ENCODE measurements around the gene FFAR3.

Gene FFAR3

GRCh38 chr19:35331551-35332214 lies 26.6 kb upstream of the FFAR3 start:
- no peak for DNase-seq

GRCh38 chr19:35332817-35333216 lies 25.4 kb upstream of the FFAR3 start:
- no peak for DNase-seq

- DNase-seq: no peak
Observed at GRCh38 chr19:35334144-35334753, 24.0 kb upstream of the FFAR3 start.

- no peak for DNase-seq
Observed at GRCh38 chr19:35336166-35336955, 21.9 kb upstream of the FFAR3 start.

GRCh38 chr19:35337097-35337983 lies 20.9 kb upstream of the FFAR3 start:
- no peak for DNase-seq

GRCh38 chr19:35337984-35338296 lies 20.3 kb upstream of the FFAR3 start:
- DNase-seq: no peak

GRCh38 chr19:35340431-35340830 lies 17.8 kb upstream of the FFAR3 start:
- no peak for DNase-seq

GRCh38 chr19:35341006-35341405 lies 17.3 kb upstream of the FFAR3 start:
- no peak for DNase-seq

GRCh38 chr19:35341565-35342225 lies 16.6 kb upstream of the FFAR3 start:
- no peak for DNase-seq

GRCh38 chr19:35342430-35342829 lies 15.8 kb upstream of the FFAR3 start:
- DNase-seq: no peak

GRCh38 chr19:35344511-35345031 lies 13.7 kb upstream of the FFAR3 start:
- DNase-seq: no peak

- DNase-seq: no peak
Observed at GRCh38 chr19:35345671-35346111, 12.6 kb upstream of the FFAR3 start.

- DNase-seq: no peak
Observed at GRCh38 chr19:35346193-35347052, 11.8 kb upstream of the FFAR3 start.

- no peak for DNase-seq
Observed at GRCh38 chr19:35347171-35347929, 10.9 kb upstream of the FFAR3 start, which contains the start of gene FFAR1. Gene FFAR1 (plus strand): TSS chr19:35347902. CDS start chr19:35351552, 3,650 bp downstream.

GRCh38 chr19:35347930-35348298 lies 10.3 kb upstream of the FFAR3 start:
- DNase-seq: no peak

- DNase-seq: no peak
Observed at GRCh38 chr19:35348911-35349611, 9.2 kb upstream of the FFAR3 start.

GRCh38 chr19:35349614-35350521 lies 8.4 kb upstream of the FFAR3 start:
- no peak for DNase-seq

GRCh38 chr19:35350591-35350990 lies 7.7 kb upstream of the FFAR3 start:
- DNase-seq: no peak
